KOPT-K1 (cell line): ENCODE measurements around the gene DHRS1.
"Not testable (repeated sequence)": the region's sequence is repeated elsewhere in the genome, so short reads cannot be mapped to it uniquely, and the experiment has no call there.

Experiments used
- H3K27ac ChIP-seq: fragments of 200-600 bp; sonication (generic); 2 replicates; pipeline ENCODE4 v1.5.1; 2016; ENCODE audit warnings: antibody characterized with exemption, mild to moderate bottlenecking, low read depth, low read length; ENCODE audit not compliant: poor library complexity, severe bottlenecking
- H3K36me3 ChIP-seq: fragments of 200-600 bp; sonication (generic); 2 replicates; pipeline ENCODE4 v1.5.1; 2017; ENCODE audit warnings: antibody characterized with exemption, mild to moderate bottlenecking, low read length, moderate library complexity; ENCODE audit not compliant: insufficient read depth
- H3K9me3 ChIP-seq: fragments of 200-600 bp; sonication (generic); 2 replicates; pipeline ENCODE4 v1.5.1; 2017; ENCODE audit warnings: antibody characterized with exemption, low read length, mild to moderate bottlenecking; ENCODE audit not compliant: insufficient read depth, poor library complexity, severe bottlenecking

DHRS1 gene

GRCh38 chr14:24332268-24332993 lies 32.9 kb upstream of the DHRS1 start:
- Histone ChIP-seq H3K36me3 (no peaks in the 10 kb centered on the region), H3K9me3 (no peaks in the 10 kb centered on the region), H3K27ac (no peak overlapping the region)

- Histone ChIP-seq H3K9me3 (no peaks in the 10 kb centered on the region), H3K36me3 (no peaks in the 10 kb centered on the region), H3K27ac (no peak overlapping the region)
Observed at GRCh38 chr14:24331731-24332267, 32.2 kb upstream of the DHRS1 start.

GRCh38 chr14:24330973-24331674 lies 31.5 kb upstream of the DHRS1 start:
- H3K36me3 ChIP-seq, result no peaks in the 10 kb centered on the region
- no peak overlapping the region for H3K27ac ChIP-seq
- no peaks in the 10 kb centered on the region for H3K9me3 ChIP-seq

- Histone ChIP-seq H3K36me3 (no peaks in the 10 kb centered on the region), H3K9me3 (no peaks in the 10 kb centered on the region), H3K27ac (no peak overlapping the region)
Observed at GRCh38 chr14:24329736-24330135, 30.2 kb upstream of the DHRS1 start.

- no peaks in the 10 kb centered on the region for H3K9me3 ChIP-seq
- H3K36me3 ChIP-seq, result no peaks in the 10 kb centered on the region
- no peak overlapping the region for H3K27ac ChIP-seq
Observed at GRCh38 chr14:24329073-24329663, 29.6 kb upstream of the DHRS1 start.

GRCh38 chr14:24327914-24328313 lies 28.3 kb upstream of the DHRS1 start:
- H3K9me3 ChIP-seq, H3K27ac ChIP-seq, H3K36me3 ChIP-seq: not testable (repeated sequence)

GRCh38 chr14:24327303-24327702 lies 27.7 kb upstream of the DHRS1 start:
- Histone ChIP-seq H3K36me3 (no peaks in the 10 kb centered on the region), H3K9me3 (no peaks in the 10 kb centered on the region), H3K27ac (no peak overlapping the region)

GRCh38 chr14:24325963-24326362 lies 26.4 kb upstream of the DHRS1 start:
- no peaks in the 10 kb centered on the region for H3K9me3 ChIP-seq
- no peak overlapping the region for H3K27ac ChIP-seq
- H3K36me3 ChIP-seq, result no peaks in the 10 kb centered on the region

- no peak overlapping the region for H3K27ac ChIP-seq
- no peaks in the 10 kb centered on the region for H3K36me3 ChIP-seq
- no peaks in the 10 kb centered on the region for H3K9me3 ChIP-seq
Observed at GRCh38 chr14:24325041-24325530, 25.5 kb upstream of the DHRS1 start.

- H3K27ac ChIP-seq, result no peak overlapping the region
- H3K36me3 ChIP-seq, result no peaks in the 10 kb centered on the region
Observed at GRCh38 chr14:24324024-24324423, 24.4 kb upstream of the DHRS1 start.

GRCh38 chr14:24323341-24323740 lies 23.8 kb upstream of the DHRS1 start:
- no peak overlapping the region for H3K27ac ChIP-seq
- H3K36me3 ChIP-seq, result no peaks in the 10 kb centered on the region
- no peaks in the 10 kb centered on the region for H3K9me3 ChIP-seq

More at GRCh38 chr14:24324024-24324423, 24.4 kb upstream of the DHRS1 start:
- no peaks in the 10 kb centered on the region for H3K9me3 ChIP-seq

GRCh38 chr14:24322672-24323071 lies 23.1 kb upstream of the DHRS1 start:
- Histone ChIP-seq H3K27ac (no peak overlapping the region), H3K9me3 (no peaks in the 10 kb centered on the region), H3K36me3 (no peaks in the 10 kb centered on the region)

- Histone ChIP-seq H3K9me3 (no peaks in the 10 kb centered on the region), H3K36me3 (no peaks in the 10 kb centered on the region), H3K27ac (no peak overlapping the region)
Observed at GRCh38 chr14:24321212-24321975, 21.8 kb upstream of the DHRS1 start.

- Histone ChIP-seq H3K36me3 (peaks cover 13% of the 10 kb centered on the region), H3K27ac (no peak overlapping the region), H3K9me3 (no peaks in the 10 kb centered on the region)
Observed at GRCh38 chr14:24317141-24317928, 17.8 kb upstream of the DHRS1 start.
